Measurements from ENCODE around the gene NT5DC1.

GRCh38 chr6:116126032-116126431, 25.4 kb downstream of the NT5DC1 start, which contains the start of gene COL10A1:
- no peak for TF ChIP-seq CTCF (IDR thresholded peaks at IDR 0.05)
- TF ChIP-seq POLR2A (IDR thresholded peaks at IDR 0.05): no peak

Data from body of pancreas (tissue), 4 donors.